C4-2B (cell line): ENCODE data around the gene MSMB.
"Not testable (repeated sequence)": the region's sequence is repeated elsewhere in the genome, so short reads cannot be mapped to it uniquely, and the experiment has no call there.

Experiments used
- H3K27ac ChIP-seq: fragments of 450-650 bp; 2 replicates; pipeline ENCODE4 v1.5.1; 2017
- ZFX ChIP-seq: fragments of 450-650 bp; IDR thresholded peaks from 2 replicates; pipeline ENCODE4 v1.6.1; 2017
- TF ChIP-seq, protein P1 (sequence below): fragments of 450-650 bp; conservative IDR thresholded peaks from 2 replicates; pipeline ENCODE4 v1.5.1; 2017; ENCODE audit warnings: mild to moderate bottlenecking

The MSMB gene

DNA sequence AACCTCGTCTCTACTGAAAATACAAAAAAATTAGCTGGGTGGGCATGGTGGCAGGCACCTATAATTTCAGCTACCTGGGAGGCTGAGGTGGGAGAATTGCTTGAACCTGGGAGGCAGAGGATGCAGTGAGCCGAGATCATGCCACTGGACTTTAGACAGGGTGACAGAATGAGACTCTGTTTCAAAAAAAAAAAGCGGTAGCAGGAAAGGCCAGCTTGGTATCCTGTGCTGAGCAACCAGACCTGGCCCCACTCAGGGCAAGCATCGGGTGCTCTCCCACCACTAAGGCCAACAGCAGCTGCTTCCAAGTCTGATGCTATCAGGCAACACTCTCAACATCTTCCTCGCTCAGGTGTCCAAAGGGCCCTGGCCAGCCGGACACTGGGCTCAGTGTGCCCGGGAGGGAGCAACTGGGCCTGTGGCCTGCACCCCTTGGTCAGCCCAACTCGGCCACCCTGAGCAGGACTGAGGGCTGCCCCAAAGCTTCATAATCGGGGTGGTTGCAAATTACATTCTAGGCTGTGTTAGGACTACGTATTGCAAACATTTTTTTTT lies 44.3 kb upstream of the MSMB start:
- no peak for TF ChIP-seq ZFX
- TF ChIP-seq, protein P1, sequence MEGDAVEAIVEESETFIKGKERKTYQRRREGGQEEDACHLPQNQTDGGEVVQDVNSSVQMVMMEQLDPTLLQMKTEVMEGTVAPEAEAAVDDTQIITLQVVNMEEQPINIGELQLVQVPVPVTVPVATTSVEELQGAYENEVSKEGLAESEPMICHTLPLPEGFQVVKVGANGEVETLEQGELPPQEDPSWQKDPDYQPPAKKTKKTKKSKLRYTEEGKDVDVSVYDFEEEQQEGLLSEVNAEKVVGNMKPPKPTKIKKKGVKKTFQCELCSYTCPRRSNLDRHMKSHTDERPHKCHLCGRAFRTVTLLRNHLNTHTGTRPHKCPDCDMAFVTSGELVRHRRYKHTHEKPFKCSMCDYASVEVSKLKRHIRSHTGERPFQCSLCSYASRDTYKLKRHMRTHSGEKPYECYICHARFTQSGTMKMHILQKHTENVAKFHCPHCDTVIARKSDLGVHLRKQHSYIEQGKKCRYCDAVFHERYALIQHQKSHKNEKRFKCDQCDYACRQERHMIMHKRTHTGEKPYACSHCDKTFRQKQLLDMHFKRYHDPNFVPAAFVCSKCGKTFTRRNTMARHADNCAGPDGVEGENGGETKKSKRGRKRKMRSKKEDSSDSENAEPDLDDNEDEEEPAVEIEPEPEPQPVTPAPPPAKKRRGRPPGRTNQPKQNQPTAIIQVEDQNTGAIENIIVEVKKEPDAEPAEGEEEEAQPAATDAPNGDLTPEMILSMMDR = no peak
- H3K27ac ChIP-seq = no peak overlapping the region

DNA sequence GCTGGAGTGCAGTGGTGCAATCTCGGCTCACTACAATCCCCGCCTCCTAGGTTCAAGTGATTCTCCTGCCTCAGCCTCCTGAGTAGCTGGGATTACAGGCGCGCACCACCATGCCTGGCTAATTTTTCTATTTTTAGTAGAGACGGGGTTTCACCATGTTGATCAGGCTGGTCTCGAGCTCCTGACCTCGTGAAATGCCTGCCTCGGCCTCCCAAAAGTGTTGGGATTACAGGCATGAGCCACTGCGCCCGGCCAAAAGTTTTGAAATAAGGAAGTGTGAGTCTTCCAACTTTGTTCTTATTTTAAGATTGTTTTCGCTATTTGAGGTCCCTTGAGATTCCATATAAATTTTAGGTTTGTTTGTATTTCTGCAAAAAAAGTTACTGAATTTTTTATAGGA lies 41.3 kb upstream of the MSMB start:
- not testable (repeated sequence) for H3K27ac ChIP-seq

DNA sequence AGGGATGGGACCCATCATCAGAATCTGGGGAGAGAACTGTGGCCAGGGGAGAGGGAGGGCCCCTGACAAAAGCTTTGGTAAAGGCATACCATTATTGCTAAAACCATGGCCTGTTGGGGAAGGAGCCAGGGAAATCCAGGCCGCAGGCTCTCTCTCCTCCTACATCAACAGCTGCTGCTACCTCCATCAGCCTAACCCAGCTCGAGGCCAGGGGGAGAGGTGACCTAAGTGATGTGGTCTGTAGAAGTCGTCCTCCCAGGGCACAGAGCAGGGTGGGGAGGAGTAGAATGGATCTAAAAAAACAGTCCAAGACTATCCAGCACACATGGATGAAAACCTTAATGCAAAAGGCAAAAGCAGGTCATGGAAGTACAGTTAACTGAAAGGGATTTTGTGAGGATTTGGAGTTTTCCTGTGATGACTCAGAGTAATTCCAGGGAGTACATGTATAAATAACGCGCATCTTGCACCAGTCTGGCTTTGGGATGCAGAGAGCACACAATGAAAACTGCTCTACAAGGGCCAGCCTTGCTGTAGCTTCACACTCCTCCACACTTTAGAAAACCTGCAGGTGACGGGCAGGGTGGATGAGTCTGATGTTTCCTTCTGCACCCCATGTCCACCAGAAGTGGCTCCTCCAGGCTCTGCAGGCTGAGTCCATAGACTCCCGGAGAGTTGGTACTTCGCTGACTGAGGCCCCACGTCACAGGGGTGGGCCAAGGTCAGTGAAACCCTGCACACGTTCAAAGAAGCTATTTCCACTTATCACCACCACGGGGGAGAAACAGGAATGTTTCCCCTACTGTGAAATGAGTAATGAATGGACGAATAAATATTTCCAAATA lies 38.5 kb upstream of the MSMB start:
- TF ChIP-seq ZFX = no peak
- TF ChIP-seq, protein P1 = no peak

DNA sequence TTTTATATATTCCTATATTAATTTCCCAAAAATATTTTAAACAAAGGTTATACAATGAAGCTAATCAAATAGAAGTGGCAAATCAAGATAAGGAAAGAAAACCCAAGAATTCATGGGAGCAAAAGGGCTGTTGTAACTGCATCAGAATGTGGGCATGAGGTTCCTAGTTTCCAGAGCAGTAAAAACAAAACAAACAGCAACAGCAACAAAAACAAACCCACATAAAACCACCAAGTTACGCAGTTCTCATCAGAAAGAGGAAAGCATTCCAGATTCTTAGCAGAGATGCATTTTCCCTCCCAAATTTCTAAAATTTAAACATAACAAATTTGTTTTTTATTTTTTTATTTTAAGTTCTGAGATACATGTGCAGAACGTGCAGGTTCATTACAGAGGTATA lies 34.8 kb upstream of the MSMB start:
- no peak for TF ChIP-seq ZFX
- TF ChIP-seq, protein P1 = no peak
- no peak overlapping the region for H3K27ac ChIP-seq

More for the DNA sequence above, 38.5 kb upstream of the MSMB start:
- H3K27ac ChIP-seq = no peak overlapping the region

DNA sequence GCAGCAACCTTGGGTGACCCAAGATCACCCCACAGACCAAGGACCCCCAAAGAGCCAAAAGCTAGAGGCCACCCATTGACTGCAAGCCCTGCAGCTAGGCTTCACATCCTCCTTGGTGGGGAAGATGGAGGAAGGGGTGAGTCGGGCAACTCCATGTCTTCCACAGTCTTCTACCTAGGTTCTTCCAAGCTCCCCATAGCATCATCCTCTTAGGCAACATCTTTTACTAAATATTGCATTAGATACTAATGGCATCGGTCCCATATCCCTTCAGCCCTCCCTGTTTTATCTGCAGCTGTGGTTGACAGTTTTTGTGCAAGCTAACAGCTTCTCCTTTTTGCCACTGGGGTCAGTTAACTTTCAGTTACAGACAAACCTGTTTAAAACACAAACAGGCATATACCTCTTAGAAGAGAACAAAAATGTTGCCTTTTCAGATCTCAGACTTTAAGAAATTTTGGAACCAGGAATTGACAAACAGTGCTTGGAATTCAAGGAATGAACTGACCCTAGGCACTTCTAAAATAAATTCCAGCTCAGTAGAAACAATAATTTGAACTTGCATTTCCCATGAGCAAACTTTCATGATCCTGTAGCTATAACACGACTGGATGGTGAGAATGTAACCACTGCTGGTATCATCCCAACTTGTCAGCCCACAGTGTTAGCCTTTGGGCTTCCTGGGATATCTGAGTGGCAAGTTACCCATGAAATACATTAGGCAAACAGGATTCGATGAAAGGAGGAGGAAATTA lies 33.9 kb upstream of the MSMB start:
- H3K27ac ChIP-seq = no peak overlapping the region
- TF ChIP-seq, protein P1 = no peak
- no peak for TF ChIP-seq ZFX

DNA sequence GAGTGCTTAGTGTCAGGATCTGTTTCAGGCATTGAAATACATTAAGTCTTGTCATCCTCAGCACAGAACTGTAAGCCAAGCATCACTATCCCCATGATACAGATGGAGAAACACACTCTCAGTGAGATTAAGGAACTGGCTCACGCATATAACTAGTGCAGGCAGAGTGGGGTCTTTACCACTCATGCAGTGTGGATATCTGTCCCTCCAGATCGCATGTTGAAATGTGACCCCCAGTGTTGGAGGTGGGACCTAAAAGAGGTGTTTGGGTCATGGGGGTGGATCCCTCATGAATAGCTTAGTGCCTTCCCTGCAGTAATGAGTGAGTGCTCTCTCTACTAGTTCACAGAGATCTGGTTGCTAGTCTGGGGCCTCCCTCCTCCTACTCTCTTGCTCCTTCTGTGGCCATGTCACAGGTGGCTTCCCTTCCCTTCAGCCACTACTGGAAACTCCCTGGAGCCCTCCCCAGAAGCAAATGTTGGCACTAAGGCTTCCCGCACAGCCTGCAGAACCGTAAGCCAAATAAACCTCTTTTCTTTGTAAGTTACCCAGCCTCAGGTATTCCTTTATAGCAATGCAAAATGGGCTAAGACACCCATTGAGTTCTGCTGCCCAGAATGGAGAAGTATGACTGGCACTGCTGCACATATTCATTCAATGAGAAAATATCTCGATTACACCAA lies 31.8 kb upstream of the MSMB start:
- TF ChIP-seq, protein P1 = no peak
- TF ChIP-seq ZFX = no peak
- no peak overlapping the region for H3K27ac ChIP-seq

DNA sequence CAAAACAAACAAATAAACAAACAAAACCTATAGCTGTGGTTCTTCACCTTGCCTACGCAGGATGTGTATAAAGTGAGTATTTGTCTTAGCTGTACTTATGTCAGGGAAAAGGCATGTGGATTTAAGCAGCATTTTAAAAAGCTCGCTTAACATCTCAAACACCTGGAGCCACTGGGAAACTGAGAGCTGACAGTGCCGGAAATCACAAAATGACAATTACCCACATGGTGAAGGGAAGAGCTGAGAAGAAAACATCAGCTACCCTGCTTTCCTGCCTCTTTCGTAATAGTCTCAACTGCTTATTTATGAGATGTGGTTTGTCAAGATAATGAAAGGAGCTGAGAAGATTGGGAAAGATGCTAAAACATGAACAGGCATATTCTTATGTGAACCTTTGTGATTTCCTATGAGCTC lies 31.1 kb upstream of the MSMB start:
- no peak for TF ChIP-seq ZFX
- TF ChIP-seq, protein P1 = no peak
- H3K27ac ChIP-seq = no peak overlapping the region
